K562 (cell line): ENCODE results near the gene E2F2. TPM values are rescaled to one million over a fixed set of nuclear protein-coding genes. Genes with fewer than 3 reads are reported as not detected.
A peak's percentile ranks its signal among the peaks of the same experiment; 100 is the strongest.

Experiments
- CBFA2T2 ChIP-seq: fragments of 450-650 bp; conservative IDR thresholded peaks from 2 replicates; pipeline ENCODE4 v1.6.1; 2017; ENCODE audit warnings: mild to moderate bottlenecking
- PTRF ChIP-seq: fragments of 450-650 bp; IDR thresholded peaks from 2 replicates; pipeline ENCODE4 v1.6.1; 2016; ENCODE audit warnings: mild to moderate bottlenecking, missing genetic modification characterization, missing compliant biosample characterization
- polyA plus RNA-seq, 8 experiments: library from polyadenylated mRNA; depleted of rRNA in 4 of 8; stranded (reverse) in 5 of 8; unstranded in 3 of 8; fragments of >200 nt; fragmentation: Nextera tagmentation in 2 of 8; fragmentation: Illumina TruSeq in 1 of 8; extraction: Ambion mirVana in 2 of 8; extraction: Trizol in 1 of 8; gene quantifications; 2 replicates each; pipeline versions ENCODE4 v1.2.1 to v1.2.3, GENCODE V29; 2011 to 2014; ENCODE audit warnings: inconsistent platforms in 1 of 8, missing spikeins in 1 of 8
- total RNA-seq, 7 experiments: library from RNA; depleted of rRNA in 6 of 7; stranded (reverse); fragments of >200 nt in 6 of 7; fragmentation: Illumina TruSeq in 2 of 7; extraction: Trizol in 2 of 7; gene quantifications; 2 replicates each; pipeline versions ENCODE4 v1.2.1 to v1.2.3, GENCODE V29; 2011 to 2021; ENCODE audit warnings: low replicate concordance in 1 of 7
- TF ChIP-seq, protein P1 (sequence below), 2 experiments: IDR thresholded peaks in 1 of 2; conservative IDR thresholded peaks in 1 of 2; 2 replicates each; pipeline ENCODE4 v1.6.1; 2016; ENCODE audit warnings: low read depth in 2 of 2, mild to moderate bottlenecking in 1 of 2, missing compliant biosample characterization in 1 of 2, missing genetic modification characterization in 1 of 2, moderate library complexity in 1 of 2
- TF ChIP-seq, protein P2 (sequence below): fragments of 450-650 bp; IDR thresholded peaks from 2 replicates; pipeline ENCODE4 v1.6.1; 2016
- TF ChIP-seq, protein P3 (sequence below), 3 experiments: fragments of 200-800 bp in 1 of 3; sonication (Bioruptor generic) in 1 of 3; sonication (generic) in 1 of 3; formaldehyde crosslinking in 1 of 3; IDR thresholded peaks; 2 replicates each; pipeline versions ENCODE4 v1.6.1 to v1.8.0; 2016 to 2022; ENCODE audit warnings: mild to moderate bottlenecking in 2 of 3, missing compliant biosample characterization in 2 of 3, missing genetic modification characterization in 2 of 3, missing genetic modification reagents in 1 of 3

Gene E2F2
- total and polyA plus RNA-seq, 9 of the 15 experiments (the other 6 are each of a cell fraction or from before 2014, with no cell fraction given), result 3.1 to 25.3 (median 11.4) TPM

DNA sequence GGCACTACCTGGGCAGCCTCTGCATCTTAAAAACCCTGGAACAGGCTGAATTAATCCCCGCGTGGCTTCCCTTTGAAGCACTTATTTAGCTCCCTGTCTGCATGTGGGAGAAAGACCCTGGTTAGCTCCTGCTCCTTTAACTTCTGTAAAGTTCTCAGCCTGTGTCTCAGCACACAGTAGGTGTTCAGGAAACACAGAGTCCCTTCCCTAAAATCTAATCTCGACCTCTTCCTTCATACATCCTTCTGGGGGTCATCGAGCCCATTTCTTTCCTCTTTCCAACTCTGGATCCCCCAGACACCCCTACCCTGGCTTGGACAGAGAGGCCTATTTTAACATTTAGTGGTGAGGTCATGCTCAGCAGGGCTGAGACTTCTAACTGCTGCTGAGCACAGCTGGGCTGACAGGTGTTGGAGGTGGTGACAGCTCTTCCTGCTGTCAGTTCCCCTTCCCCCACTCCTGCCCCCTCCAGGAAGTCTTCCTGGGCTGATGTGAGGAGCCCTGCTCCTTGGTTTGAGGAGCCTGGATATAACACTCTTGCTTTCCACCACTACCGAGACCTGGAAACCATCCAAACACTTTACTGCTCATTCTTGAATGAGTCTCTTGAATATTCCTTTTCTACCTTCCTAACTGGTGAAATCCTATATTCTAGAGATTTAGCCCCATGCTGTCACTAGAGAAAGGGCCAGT, 5.3 kb downstream of the E2F2 start (continued):
- TF ChIP-seq, protein P1, sequence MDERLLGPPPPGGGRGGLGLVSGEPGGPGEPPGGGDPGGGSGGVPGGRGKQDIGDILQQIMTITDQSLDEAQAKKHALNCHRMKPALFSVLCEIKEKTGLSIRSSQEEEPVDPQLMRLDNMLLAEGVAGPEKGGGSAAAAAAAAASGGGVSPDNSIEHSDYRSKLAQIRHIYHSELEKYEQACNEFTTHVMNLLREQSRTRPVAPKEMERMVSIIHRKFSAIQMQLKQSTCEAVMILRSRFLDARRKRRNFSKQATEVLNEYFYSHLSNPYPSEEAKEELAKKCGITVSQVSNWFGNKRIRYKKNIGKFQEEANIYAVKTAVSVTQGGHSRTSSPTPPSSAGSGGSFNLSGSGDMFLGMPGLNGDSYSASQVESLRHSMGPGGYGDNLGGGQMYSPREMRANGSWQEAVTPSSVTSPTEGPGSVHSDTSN (CRISPR knock-in tag; IDR thresholded peaks at IDR 0.05; ENCODE audit: low read depth), result no peak
- TF ChIP-seq, protein P1 (tag; conservative IDR thresholded peaks at IDR 0.05; ENCODE audit: low read depth), result peak; percentile 60
- peak; percentile 38; the same call in 1 of the 2 replicates for TF ChIP-seq CBFA2T2
- TF ChIP-seq, protein P2, sequence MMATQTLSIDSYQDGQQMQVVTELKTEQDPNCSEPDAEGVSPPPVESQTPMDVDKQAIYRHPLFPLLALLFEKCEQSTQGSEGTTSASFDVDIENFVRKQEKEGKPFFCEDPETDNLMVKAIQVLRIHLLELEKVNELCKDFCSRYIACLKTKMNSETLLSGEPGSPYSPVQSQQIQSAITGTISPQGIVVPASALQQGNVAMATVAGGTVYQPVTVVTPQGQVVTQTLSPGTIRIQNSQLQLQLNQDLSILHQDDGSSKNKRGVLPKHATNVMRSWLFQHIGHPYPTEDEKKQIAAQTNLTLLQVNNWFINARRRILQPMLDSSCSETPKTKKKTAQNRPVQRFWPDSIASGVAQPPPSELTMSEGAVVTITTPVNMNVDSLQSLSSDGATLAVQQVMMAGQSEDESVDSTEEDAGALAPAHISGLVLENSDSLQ, result peak; percentile 38; the same call in 1 of the 2 replicates
- no peak for TF ChIP-seq PTRF
- TF ChIP-seq, protein P3, sequence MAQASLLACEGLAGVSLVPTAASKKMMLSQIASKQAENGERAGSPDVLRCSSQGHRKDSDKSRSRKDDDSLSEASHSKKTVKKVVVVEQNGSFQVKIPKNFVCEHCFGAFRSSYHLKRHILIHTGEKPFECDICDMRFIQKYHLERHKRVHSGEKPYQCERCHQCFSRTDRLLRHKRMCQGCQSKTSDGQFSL (CRISPR knock-in tag; IDR thresholded peaks at IDR 0.05), result 0 out of 2 replicates have a peak, but pooled peaks have one; percentile 20
- TF ChIP-seq, protein P3 (tag; IDR thresholded peaks at IDR 0.05), result no peak
- TF ChIP-seq, all 486 proteins: peak for 16
